Breast epithelium (tissue), 3 donors: ENCODE measurements around the gene VWC2L.

Experiments used
- CTCF ChIP-seq, 3 donors: fragments of 450-650 bp; IDR thresholded peaks; one replicate each; pipeline ENCODE4 v1.5.1; 2016 to 2017; ENCODE audit warnings: antibody characterized with exemption in 3 of 3, mild to moderate bottlenecking in 3 of 3, moderate library complexity in 3 of 3
- POLR2A ChIP-seq: fragments of 450-650 bp; IDR thresholded peaks from one replicate; pipeline ENCODE4 v1.6.1; 2016; ENCODE audit warnings: antibody characterized with exemption, mild to moderate bottlenecking, moderate library complexity
- POLR2AphosphoS5 ChIP-seq, 3 donors: sonication (generic); formaldehyde crosslinking; IDR thresholded peaks; one replicate each; pipeline ENCODE4 v1.6.1; 2017; ENCODE audit warnings: antibody characterized with exemption in 3 of 3

- TF ChIP-seq CTCF (IDR thresholded peaks at IDR 0.05) (no peak), POLR2A (no peak), POLR2AphosphoS5 (IDR thresholded peaks at IDR 0.05) (no peak)
These were observed 34.1 kb upstream of the VWC2L start for GRCh38 chr2:214376618-214377285.
